ENCODE measurements around the gene NECTIN2.
"Not testable (repeated sequence)": the region's sequence is repeated elsewhere in the genome, so short reads cannot be mapped to it uniquely, and the experiment has no call there.

- not testable (repeated sequence) for TF ChIP-seq FOXK2 (IDR thresholded peaks at IDR 0.05); SP1 (IDR thresholded peaks at IDR 0.05); BHLHE40 (IDR thresholded peaks at IDR 0.05; ENCODE audit: borderline replicate concordance); TARDBP (IDR thresholded peaks at IDR 0.05); NFRKB (IDR thresholded peaks at IDR 0.05); ZNF384 (IDR thresholded peaks at IDR 0.05); FOXA1 (IDR thresholded peaks at IDR 0.05); FOXM1 (IDR thresholded peaks at IDR 0.05; ENCODE audit: borderline replicate concordance); ARNT (IDR thresholded peaks at IDR 0.05)
These were observed 65.8 kb downstream of the NECTIN2 start for GRCh38 chr19:44911896-44912295.
